ENCODE measurements around the gene SMYD3.
A peak's percentile ranks its signal among the peaks of the same experiment; 100 is the strongest.
"Not testable (repeated sequence)": the region's sequence is repeated elsewhere in the genome, so short reads cannot be mapped to it uniquely, and the experiment has no call there.

The SMYD3 gene

DNA sequence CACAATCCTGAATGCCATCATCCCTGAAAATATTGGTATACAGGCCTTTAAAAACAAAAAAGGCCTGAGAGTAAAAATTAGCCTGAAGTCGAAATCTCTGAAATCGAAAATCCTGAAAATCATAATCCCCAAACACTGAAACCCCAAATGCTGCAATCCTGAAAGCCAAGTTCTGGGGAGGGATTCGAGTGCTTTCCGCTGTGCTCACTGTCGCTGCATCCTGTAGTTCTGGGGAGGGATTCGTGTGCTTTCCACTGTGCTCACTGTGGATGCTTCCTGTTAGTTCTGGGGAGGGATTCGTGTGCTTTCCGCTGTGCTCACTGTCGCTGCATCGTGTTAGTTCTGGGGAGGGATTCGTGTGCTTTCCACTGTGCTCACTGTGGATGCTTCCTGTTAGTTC is 435.5 kb downstream of the SMYD3 start:
- H3K27me3 Mint-ChIP-seq; H3K27ac Mint-ChIP-seq; H3K9me3 Mint-ChIP-seq; H3K36me3 Mint-ChIP-seq (ENCODE audit: low read depth); H3K4me3 Mint-ChIP-seq; intact Hi-C loops (cut with micrococcal nuclease): not testable (repeated sequence)
- H3K4me1 Mint-ChIP-seq (ENCODE audit: low read depth) = peaks cover 13% of the 10 kb centered on the region

DNA sequence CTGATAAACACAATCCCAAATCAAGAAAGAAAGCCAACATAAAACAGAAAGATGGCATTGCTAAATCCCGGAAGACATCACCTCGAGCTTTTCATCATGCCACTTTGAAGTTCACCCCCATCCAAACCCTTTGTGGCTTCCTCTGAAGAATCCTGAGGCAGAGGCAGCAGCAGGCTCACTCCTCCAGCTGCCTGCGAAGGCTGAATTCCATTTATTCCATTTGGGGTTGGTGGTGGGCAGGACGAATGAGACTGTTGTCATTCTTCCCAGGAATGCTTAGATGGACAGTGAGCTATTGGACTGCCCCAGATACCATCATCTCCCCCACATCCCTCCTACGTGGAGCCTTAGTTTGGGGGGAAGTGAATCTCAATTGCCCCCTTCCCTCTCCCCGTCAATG is 437.5 kb downstream of the SMYD3 start:
- Mint-ChIP-seq H3K9me3 (no peaks in the 10 kb centered on the region), H3K4me1 (ENCODE audit: low read depth) (peaks cover 13% of the 10 kb centered on the region), H3K27ac (no peak overlapping the region), H3K36me3 (ENCODE audit: low read depth) (no peaks in the 10 kb centered on the region), H3K4me3 (no peak overlapping the region), H3K27me3 (no peaks in the 10 kb centered on the region)
- intact Hi-C loops (cut with micrococcal nuclease) = no loop called here

DNA sequence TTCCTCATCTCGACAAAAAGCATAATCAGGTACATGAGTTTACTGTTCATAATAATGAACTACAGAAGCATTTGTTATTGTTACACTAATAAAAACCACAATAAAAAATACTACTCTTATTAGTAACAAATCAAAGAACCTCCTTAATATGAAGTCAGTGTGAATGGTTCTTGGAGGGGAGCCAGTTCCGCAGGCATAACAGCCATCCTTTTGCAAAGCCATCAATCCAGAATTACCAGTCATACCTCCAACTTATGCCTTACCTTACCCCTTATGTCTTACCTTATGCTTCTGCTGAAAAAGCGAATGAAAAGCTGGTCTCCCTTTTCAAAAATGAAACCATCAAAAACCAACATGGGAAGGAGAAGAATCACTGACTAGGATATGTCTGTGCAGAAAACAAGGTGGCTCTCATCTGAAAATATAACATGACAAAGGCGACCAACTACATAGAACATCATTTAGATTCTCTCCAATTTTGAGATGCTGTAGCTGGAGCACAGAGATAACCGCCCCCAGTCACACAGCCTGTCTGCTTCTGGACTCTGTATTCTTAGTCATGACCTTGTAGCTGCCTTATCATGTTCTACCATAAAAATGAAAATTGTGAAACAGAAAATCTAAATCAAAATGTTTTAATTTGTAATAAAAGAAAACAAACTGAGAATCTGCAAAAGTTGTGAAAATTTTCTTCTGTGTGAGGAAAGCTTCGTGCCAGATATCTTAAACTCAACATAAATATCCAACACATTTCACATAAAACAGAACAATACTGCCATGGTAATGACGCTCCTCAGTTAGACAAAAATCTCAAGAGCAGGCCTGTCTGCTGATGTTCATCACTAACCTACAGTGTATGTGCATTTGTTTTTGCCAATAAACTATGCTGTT is 438.2 kb downstream of the SMYD3 start:
- H3K4me3 Mint-ChIP-seq = no peak overlapping the region
- intact Hi-C loops (cut with micrococcal nuclease) = no loop called here
- no peaks in the 10 kb centered on the region for H3K27me3 Mint-ChIP-seq
- no peaks in the 10 kb centered on the region for H3K9me3 Mint-ChIP-seq
- no peaks in the 10 kb centered on the region for H3K36me3 Mint-ChIP-seq (ENCODE audit: low read depth)
- H3K27ac Mint-ChIP-seq = no peak overlapping the region
- peaks cover 13% of the 10 kb centered on the region for H3K4me1 Mint-ChIP-seq (ENCODE audit: low read depth)

DNA sequence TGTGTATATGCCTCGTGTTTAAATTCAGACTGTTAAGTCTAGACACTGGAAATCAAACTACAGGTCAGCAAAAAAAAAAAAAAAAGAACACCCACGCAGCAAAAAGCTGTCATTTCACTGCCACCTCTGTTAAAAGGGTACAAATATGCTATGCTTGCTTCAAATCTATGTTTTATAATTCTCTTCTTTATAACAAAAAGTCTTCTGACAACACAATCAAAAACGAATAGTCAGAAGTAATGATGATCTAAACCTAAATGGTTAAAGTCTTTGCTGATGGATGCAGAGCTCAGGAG is 438.9 kb downstream of the SMYD3 start:
- Mint-ChIP-seq H3K27me3 (no peaks in the 10 kb centered on the region), H3K36me3 (ENCODE audit: low read depth) (no peaks in the 10 kb centered on the region), H3K4me3 (no peak overlapping the region), H3K4me1 (ENCODE audit: low read depth) (peaks cover 13% of the 10 kb centered on the region), H3K9me3 (no peaks in the 10 kb centered on the region), H3K27ac (no peak overlapping the region)
- intact Hi-C loops (cut with micrococcal nuclease) = no loop called here

DNA sequence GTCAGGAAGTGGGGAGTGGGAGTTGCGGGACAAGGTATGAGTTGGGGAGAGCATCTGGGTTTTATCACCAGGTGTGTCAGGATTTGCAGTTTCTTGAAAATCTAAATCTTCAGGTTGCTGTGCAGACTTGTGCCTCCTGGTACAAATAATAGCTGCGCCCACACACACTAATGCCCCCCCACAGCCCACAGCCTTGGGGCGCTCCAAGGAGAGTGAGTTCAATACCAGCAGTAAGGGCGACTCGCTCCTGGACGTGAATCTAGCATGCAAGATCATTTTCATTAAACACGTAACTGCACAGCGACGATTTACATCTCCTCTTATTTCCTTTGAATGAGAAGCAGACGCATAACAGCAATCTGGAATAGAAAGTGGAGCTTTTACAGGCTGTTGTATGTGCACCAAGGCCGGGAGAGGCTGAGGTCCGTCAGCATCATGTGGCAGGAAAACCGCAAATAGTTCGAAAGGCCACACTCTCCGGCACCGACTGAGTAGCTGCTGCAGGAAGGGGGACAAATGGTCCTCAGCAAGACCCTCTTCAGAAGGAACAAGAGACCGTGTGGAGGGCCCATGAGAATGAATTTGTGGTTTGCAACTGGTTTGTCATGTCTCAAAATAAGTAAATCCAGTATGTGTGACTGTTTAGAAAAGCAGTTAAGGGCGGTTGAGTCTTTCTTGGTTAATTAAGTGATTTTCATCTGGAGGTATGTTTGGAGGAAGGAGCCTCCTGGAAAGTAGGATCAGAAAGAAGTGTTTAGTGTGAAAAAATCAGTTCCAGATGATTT is 439.5 kb downstream of the SMYD3 start:
- no peak overlapping the region for H3K27ac Mint-ChIP-seq
- H3K9me3 Mint-ChIP-seq = no peaks in the 10 kb centered on the region
- H3K4me1 Mint-ChIP-seq (ENCODE audit: low read depth) = peaks cover 13% of the 10 kb centered on the region
- intact Hi-C loops (cut with micrococcal nuclease) = no loop called here
- no peaks in the 10 kb centered on the region for H3K27me3 Mint-ChIP-seq
- H3K4me3 Mint-ChIP-seq = peak overlapping the region; percentile 49
- no peaks in the 10 kb centered on the region for H3K36me3 Mint-ChIP-seq (ENCODE audit: low read depth)

DNA sequence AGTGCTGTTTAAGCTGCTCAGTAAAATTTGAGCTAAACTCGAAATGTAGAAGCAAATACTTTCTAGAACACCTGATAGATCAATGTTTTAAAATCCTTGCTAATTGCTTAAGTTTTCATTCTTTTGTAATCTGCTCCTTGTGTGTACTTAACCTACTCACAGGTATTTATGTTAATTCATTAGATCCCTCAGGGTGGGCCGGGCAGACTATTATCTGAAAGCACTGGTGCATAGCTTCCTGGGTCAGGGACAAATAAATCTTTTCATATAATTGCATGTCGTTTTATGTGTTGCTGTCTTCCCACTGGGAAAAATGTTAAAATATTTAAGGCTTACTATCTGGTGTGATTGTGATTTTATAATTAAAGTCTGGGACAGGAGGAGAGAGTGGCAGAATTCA is 440.5 kb downstream of the SMYD3 start:
- intact Hi-C loops (cut with micrococcal nuclease) = no loop called here
- H3K36me3 Mint-ChIP-seq (ENCODE audit: low read depth) = no peaks in the 10 kb centered on the region
- no peaks in the 10 kb centered on the region for H3K27me3 Mint-ChIP-seq
- H3K4me3 Mint-ChIP-seq = no peak overlapping the region
- H3K4me1 Mint-ChIP-seq (ENCODE audit: low read depth) = peaks cover 13% of the 10 kb centered on the region
- H3K27ac Mint-ChIP-seq = no peak overlapping the region
- no peaks in the 10 kb centered on the region for H3K9me3 Mint-ChIP-seq

DNA sequence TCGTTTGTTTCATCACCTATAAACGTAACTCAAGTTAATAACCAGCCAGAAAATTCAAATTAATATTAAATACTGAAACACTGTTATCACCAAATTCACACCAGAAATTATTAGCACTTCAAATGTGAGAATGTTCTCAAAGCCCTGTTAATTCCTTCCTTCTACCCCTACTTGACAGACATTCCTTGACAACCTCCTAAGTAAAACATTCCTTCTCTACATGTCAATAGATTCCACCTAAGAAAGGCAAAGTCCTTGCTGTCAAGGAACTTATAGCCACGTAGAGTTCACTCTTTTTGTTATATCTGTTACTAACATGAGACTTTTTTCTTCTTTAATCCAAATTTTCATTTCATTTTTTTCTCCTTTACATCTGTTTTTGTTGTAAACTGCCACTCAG is 441.5 kb downstream of the SMYD3 start:
- no peaks in the 10 kb centered on the region for H3K36me3 Mint-ChIP-seq (ENCODE audit: low read depth)
- H3K9me3 Mint-ChIP-seq = no peaks in the 10 kb centered on the region
- no peak overlapping the region for H3K4me3 Mint-ChIP-seq
- H3K27me3 Mint-ChIP-seq = no peaks in the 10 kb centered on the region
- H3K4me1 Mint-ChIP-seq (ENCODE audit: low read depth) = peaks cover 13% of the 10 kb centered on the region
- H3K27ac Mint-ChIP-seq = no peak overlapping the region
- intact Hi-C loops (cut with micrococcal nuclease) = no loop called here

DNA sequence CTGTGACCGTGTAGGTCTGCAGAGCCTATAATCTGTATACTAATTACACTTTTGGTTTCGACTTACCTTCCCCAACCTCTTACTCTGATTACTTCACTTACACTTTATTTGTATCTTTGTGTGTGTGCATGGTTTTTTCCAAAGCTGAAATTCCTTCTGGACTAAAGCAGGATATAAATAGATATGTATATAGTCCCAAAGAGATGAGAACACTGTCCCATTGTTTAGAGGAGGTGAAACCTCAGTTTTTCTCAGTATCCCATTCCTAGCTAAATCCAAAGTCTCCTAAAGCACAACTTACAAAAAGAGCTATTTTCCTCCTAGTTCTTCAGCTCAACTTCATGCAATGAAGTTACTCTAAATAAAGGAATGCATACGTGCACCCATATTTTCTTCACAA is 442.2 kb downstream of the SMYD3 start:
- Mint-ChIP-seq H3K4me1 (ENCODE audit: low read depth) (peaks cover 13% of the 10 kb centered on the region), H3K36me3 (ENCODE audit: low read depth) (no peaks in the 10 kb centered on the region), H3K27ac (no peak overlapping the region), H3K27me3 (no peaks in the 10 kb centered on the region), H3K9me3 (no peaks in the 10 kb centered on the region), H3K4me3 (no peak overlapping the region)
- intact Hi-C loops (cut with micrococcal nuclease) = no loop called here

DNA sequence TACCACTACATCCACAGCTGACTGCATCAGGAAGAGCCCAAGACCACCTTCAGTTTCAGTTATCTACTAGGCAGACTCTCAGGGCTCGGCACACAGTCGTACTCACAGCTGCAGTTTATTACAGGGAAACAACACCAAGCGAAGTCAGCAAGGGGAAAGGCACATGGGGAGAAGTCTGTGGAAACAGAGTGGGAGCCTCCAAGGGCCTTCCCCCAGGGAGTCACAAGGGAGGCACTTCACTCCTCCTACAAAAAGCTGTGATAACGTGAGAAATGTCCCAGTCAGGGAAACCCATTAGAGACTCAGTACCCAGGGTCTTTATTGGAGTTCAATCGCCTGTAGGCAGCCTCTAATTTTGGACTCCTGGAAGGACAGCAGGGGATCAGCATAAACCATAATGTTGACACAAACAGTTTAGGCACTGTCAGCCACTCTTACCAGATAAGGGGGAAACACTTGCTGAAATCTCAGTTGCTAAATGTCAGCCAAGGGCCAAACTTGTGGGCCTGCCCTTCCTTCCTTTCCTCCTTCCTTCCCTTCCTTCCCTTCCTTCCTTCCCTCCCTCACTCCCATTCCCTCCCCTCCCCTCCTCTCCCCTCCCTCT is 444.0 kb downstream of the SMYD3 start:
- Mint-ChIP-seq H3K9me3 (no peaks in the 10 kb centered on the region), H3K4me1 (ENCODE audit: low read depth) (peaks cover 9% of the 10 kb centered on the region), H3K27me3 (no peaks in the 10 kb centered on the region), H3K4me3 (no peak overlapping the region), H3K36me3 (ENCODE audit: low read depth) (no peaks in the 10 kb centered on the region), H3K27ac (no peak overlapping the region)
- intact Hi-C loops (cut with micrococcal nuclease) = no loop called here

DNA sequence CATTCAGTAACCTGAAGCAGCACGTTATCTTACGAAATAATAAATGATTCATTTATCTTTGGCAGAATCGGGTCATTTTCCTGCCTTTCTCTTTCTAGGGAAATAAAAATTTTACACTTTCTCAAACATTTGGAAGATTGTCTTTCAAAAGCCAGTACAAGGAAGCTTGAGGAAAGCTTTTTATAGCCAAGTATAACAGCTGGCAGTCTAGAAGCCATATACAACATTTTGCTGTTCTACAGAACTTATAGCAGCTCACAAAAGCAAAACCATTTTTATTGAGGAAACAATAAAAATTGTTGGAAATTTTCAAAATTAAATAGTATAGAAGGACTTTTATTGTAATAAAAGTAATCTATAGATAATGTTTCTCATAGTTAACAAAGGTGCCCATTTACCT is 448.6 kb downstream of the SMYD3 start:
- no peak overlapping the region for H3K27ac Mint-ChIP-seq
- H3K9me3 Mint-ChIP-seq = peaks cover 7% of the 10 kb centered on the region
- H3K4me3 Mint-ChIP-seq = no peak overlapping the region
- H3K36me3 Mint-ChIP-seq (ENCODE audit: low read depth) = no peaks in the 10 kb centered on the region
- no peaks in the 10 kb centered on the region for H3K4me1 Mint-ChIP-seq (ENCODE audit: low read depth)
- intact Hi-C loops (cut with micrococcal nuclease) = no loop called here
- H3K27me3 Mint-ChIP-seq = no peaks in the 10 kb centered on the region

DNA sequence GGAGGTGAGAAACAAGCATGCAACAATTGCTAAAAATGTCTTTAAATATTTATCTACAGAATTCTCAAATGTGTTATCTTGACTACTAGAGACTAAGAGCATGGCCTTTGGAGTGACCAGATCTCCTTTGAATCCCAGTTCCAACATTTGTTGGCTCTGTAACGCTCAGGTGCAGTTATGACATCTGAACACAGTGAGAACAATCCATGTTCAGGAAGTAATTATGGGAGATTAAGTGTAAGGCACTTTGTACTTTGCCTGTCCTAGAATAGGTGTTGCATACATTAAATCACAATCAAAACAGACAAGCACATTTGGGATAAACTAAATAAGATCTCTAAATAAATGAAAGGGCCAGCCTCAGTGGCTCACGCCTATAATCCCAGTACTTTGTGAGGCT is 454.5 kb downstream of the SMYD3 start:
- H3K9me3 Mint-ChIP-seq = peaks cover 7% of the 10 kb centered on the region
- H3K27ac Mint-ChIP-seq = no peak overlapping the region
- H3K4me3 Mint-ChIP-seq = no peak overlapping the region
- no peaks in the 10 kb centered on the region for H3K4me1 Mint-ChIP-seq (ENCODE audit: low read depth)
- intact Hi-C loops (cut with micrococcal nuclease) = no loop called here
- no peaks in the 10 kb centered on the region for H3K27me3 Mint-ChIP-seq
- H3K36me3 Mint-ChIP-seq (ENCODE audit: low read depth) = no peaks in the 10 kb centered on the region

DNA sequence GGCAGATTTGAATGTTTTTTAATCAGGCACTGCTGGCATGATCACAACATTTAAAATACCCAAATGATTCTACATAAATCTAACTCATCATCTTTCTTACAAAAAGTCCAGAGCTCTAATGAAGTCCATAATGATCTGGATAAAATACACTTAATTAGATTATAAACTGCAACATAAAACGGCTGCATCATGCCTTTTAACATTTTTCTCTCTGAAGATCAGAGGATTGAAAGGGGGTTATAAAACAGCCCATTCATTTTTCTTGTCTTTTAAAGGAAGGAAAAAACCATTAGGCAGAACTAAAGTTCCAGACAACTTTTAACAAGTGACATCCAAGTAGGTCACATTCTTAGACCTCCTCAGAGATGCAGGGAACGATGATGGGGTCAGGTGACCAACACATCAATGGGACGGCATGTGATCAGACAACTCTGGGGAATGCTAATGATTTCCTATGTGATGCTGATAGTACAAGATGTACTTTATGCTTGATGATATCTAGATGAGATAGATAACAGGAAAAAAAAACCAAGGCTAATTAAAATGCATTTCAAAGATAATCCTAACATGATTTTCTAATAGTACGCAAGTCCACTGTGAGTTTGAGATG is 455.1 kb downstream of the SMYD3 start:
- no peak overlapping the region for H3K27ac Mint-ChIP-seq
- no peaks in the 10 kb centered on the region for H3K27me3 Mint-ChIP-seq
- H3K4me1 Mint-ChIP-seq (ENCODE audit: low read depth) = no peaks in the 10 kb centered on the region
- peaks cover 7% of the 10 kb centered on the region for H3K9me3 Mint-ChIP-seq
- no peaks in the 10 kb centered on the region for H3K36me3 Mint-ChIP-seq (ENCODE audit: low read depth)
- intact Hi-C loops (cut with micrococcal nuclease) = no loop called here
- no peak overlapping the region for H3K4me3 Mint-ChIP-seq

DNA sequence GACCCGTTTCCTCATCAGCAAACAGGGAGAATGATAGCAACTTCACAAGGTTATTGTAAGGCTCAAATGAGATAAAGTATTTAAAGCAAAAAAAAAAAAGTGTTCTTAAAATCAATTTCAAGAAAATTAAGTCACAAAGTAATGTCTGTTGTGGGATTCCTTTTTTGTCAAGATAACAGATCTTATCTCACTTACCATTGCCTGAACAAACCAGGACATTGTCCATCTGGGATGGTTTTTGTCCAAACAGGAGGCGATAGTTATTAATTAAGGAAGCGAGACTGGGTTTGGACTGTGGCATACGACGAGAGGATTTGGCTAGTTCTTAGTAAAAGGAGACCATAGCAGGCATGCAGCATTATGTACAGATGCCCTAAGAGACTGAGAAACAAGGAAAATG is 458.4 kb downstream of the SMYD3 start:
- intact Hi-C loops (cut with micrococcal nuclease) = no loop called here
- H3K4me1 Mint-ChIP-seq (ENCODE audit: low read depth) = no peaks in the 10 kb centered on the region
- peaks cover under 1% of the 10 kb centered on the region for H3K9me3 Mint-ChIP-seq
- no peaks in the 10 kb centered on the region for H3K36me3 Mint-ChIP-seq (ENCODE audit: low read depth)
- H3K27ac Mint-ChIP-seq = no peak overlapping the region
- no peaks in the 10 kb centered on the region for H3K27me3 Mint-ChIP-seq
- no peak overlapping the region for H3K4me3 Mint-ChIP-seq

DNA sequence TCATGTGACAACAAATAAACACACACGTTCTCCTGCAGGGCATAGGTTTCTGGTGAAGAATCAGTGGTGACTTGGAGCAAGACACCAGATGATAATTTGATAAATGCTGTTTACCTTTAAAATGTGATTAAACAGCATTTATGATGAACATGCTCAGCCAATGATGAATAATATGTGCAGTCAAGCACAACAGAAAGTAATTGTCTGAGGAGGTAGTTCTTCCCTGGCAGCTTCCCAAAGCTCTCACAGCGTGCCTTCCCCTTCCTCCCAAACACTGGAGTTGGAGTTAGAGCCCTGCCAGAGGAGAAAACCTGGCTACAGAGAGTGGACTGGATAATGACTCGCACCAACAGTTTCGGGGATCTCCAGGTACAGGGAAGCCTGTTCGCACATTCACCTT is 463.5 kb downstream of the SMYD3 start:
- Mint-ChIP-seq H3K9me3 (no peaks in the 10 kb centered on the region), H3K4me1 (ENCODE audit: low read depth) (no peaks in the 10 kb centered on the region), H3K27ac (no peak overlapping the region), H3K4me3 (no peak overlapping the region), H3K36me3 (ENCODE audit: low read depth) (no peaks in the 10 kb centered on the region), H3K27me3 (no peaks in the 10 kb centered on the region)
- intact Hi-C loops (cut with micrococcal nuclease) = no loop called here

All from dendritic cell treated with granulocyte-macrophage colony-stimulating factor and Interleukin-4, amounts not matched to agents 40 ng/mL and 50 ng/mL, for 4 days (primary cell).